Thyroid gland (tissue), 4 donors: ENCODE results near the gene MEPCE.

Experiments
- CTCF ChIP-seq, 6 experiments: fragments of 200-600 bp in 3 of 6; fragments of 450-650 bp in 3 of 6; sonication (generic) in 3 of 6; IDR thresholded peaks; one replicate each; pipeline ENCODE4 v1.5.1; 2016 to 2019; ENCODE audit warnings: antibody characterized with exemption in 6 of 6, mild to moderate bottlenecking in 2 of 6, inconsistent platforms in 1 of 6, moderate library complexity in 1 of 6
- POLR2A ChIP-seq, 2 donors: fragments of 450-650 bp; IDR thresholded peaks; one replicate each; pipeline ENCODE4 v1.6.1; 2017; ENCODE audit warnings: antibody characterized with exemption in 2 of 2, mild to moderate bottlenecking in 2 of 2, moderate library complexity in 1 of 2

- TF ChIP-seq CTCF (IDR thresholded peaks at IDR 0.05) (no peak), POLR2A (IDR thresholded peaks at IDR 0.05) (no peak)
Measured at GRCh38 chr7:100467638-100468373, 38.2 kb downstream of the MEPCE start.
